AG04450 (cell line): ENCODE data around the gene AKT2. TPM values are rescaled to one million over a fixed set of nuclear protein-coding genes. Genes with fewer than 3 reads are reported as not detected.

Source experiments
- CTCF ChIA-PET: fragments of 300-600, 350-600 bp; formaldehyde crosslinking; extraction: SDS; loops from one replicate; lab custom pipeline; 2022; ENCODE audit warnings: antibody characterized with exemption, inconsistent platforms; lab: Charles Lee
- POLR2A ChIA-PET: fragments of 350-600 bp; formaldehyde crosslinking; extraction: SDS; loops from one replicate; lab custom pipeline; 2021; ENCODE audit warnings: antibody characterized with exemption, inconsistent platforms; lab: Yijun Ruan, JAX
- DNase-seq: peaks from one replicate; pipeline ENCODE4 v3.0.0-alpha.2; 2011; ENCODE audit warnings: low read depth, low spot score
- H3K27ac ChIP-seq: one replicate; pipeline ENCODE4 v1.5.1; 2012; ENCODE audit warnings: low read depth, low read length, control low read depth
- H3K27me3 ChIP-seq: one replicate; pipeline ENCODE4 v1.6.0; 2012; ENCODE audit warnings: low read length; ENCODE audit not compliant: control insufficient read depth, insufficient read depth
- H3K4me3 ChIP-seq: 2 replicates; pipeline ENCODE4 v1.5.1; 2011; ENCODE audit warnings: mild to moderate bottlenecking, low read depth, low read length, control low read depth
- H3K9me3 ChIP-seq: 2 replicates; pipeline ENCODE4 v1.5.1; 2012; ENCODE audit warnings: low read length; ENCODE audit not compliant: control insufficient read depth, insufficient read depth
- polyA plus RNA-seq: library from polyadenylated mRNA; depleted of rRNA; stranded (reverse); fragments of >200 nt; gene quantifications from 2 replicates; pipeline ENCODE4 v1.2.3, GENCODE V29; 2011
- TF ChIP-seq, protein P1 (sequence below): IDR thresholded peaks from 2 replicates; pipeline ENCODE4 v1.5.1; 2011; ENCODE audit warnings: low read depth, low read length, control low read depth, inconsistent platforms

AKT2 gene
- polyA plus RNA-seq, 1 experiment = 99.8 TPM

DNA sequence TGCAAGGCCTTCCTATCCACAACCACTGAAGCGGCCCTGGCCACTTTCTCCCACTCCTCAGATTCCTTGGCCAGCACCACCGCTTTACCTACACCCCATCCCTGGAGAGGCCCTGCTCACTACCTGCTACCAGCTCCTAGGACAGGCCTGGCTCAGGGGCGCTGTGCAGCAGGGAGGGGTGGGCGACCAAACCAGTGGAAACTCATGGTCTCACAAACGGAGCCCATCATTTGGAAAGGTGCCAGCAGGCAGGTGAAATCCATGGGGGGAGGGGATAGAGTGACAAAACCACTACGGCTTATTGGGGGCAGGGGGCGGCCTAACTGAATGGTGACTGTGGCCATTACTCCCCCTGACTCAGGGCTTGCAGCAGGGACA, 35.4 kb upstream of the AKT2 start:
- TF ChIP-seq, protein P1, sequence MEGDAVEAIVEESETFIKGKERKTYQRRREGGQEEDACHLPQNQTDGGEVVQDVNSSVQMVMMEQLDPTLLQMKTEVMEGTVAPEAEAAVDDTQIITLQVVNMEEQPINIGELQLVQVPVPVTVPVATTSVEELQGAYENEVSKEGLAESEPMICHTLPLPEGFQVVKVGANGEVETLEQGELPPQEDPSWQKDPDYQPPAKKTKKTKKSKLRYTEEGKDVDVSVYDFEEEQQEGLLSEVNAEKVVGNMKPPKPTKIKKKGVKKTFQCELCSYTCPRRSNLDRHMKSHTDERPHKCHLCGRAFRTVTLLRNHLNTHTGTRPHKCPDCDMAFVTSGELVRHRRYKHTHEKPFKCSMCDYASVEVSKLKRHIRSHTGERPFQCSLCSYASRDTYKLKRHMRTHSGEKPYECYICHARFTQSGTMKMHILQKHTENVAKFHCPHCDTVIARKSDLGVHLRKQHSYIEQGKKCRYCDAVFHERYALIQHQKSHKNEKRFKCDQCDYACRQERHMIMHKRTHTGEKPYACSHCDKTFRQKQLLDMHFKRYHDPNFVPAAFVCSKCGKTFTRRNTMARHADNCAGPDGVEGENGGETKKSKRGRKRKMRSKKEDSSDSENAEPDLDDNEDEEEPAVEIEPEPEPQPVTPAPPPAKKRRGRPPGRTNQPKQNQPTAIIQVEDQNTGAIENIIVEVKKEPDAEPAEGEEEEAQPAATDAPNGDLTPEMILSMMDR = no peak
- POLR2A ChIA-PET = no interaction called here
- Histone ChIP-seq H3K9me3 (no peaks in the 10 kb centered on the region), H3K4me3 (no peak overlapping the region), H3K27ac (no peak overlapping the region), H3K27me3 (no peaks in the 10 kb centered on the region)
- CTCF ChIA-PET = interaction anchor here (0.7 kb wide), 1 partner anchor 15 kb away, joined by 6 read pairs; no protein-coding TSS in a partner anchor
- no peak for DNase-seq

DNA sequence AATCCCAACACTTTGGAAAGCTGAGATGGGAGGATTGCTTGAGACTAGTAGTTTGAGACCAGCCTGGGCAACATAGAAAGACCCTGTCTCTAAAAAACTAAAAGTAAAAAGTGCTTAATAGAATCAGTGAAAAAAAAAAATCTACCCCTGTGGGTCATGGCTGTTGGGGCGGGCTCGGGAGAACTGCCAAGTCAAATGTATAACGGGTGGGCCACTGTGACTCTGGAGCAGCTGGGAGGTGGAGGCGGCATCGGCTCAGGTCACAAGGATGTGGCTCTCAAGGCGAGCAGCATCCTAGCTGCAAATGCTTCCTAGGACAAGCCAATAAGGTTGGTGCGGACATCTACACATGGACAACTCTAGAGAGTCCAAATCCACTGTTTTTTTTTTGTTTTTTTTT, 32.2 kb upstream of the AKT2 start:
- Histone ChIP-seq H3K4me3 (no peak overlapping the region), H3K27ac (no peak overlapping the region), H3K27me3 (no peaks in the 10 kb centered on the region), H3K9me3 (no peaks in the 10 kb centered on the region)
- ChIA-PET POLR2A (no interaction called here), CTCF (interaction anchor here (1.0 kb wide), 1 partner anchor 12 kb away, joined by 3 read pairs; no protein-coding TSS in a partner anchor)
- TF ChIP-seq, protein P1 = no peak
- no peak for DNase-seq

DNA sequence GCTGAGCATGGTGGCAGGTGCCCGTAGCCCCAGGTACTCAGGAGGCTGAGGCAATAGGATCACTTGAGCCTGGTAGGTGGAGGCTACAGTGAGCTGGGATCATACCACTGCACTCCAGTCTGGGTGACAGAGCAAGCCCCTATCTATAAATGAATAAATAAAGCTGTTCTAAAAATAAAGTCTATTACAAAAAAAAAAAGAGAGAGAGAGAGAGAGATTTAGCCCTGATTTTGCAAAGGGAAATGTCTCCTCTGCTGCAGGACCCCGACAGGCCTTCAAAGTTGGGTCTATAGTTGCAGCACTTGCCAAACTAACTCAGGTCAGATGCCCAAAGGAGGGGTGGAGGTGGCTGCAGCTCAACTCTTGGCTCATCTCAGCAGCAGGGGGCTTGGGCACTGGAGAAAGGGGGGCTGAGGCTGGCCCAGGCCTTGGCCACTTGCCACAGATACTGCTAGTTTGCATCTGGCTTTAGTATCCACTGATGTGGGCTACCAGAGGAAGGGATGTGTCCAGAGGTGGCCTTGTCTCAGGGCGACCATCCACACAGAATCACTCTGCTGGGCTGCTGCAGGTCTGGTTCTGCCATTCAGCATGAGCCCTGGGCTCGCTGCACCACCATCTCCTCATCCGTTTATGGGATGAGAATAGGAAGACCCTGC, 30.8 kb upstream of the AKT2 start:
- ChIA-PET POLR2A (interaction anchor here (0.7 kb wide), 1 partner anchor 195 kb away, joined by 3 read pairs; no protein-coding TSS in a partner anchor), CTCF (interaction anchor here (1.7 kb wide), 1 partner anchor 11 kb away, joined by 12 read pairs; no protein-coding TSS in a partner anchor)
- TF ChIP-seq, protein P1 = no peak
- H3K27me3 ChIP-seq = no peaks in the 10 kb centered on the region
- DNase-seq = no peak
- H3K9me3 ChIP-seq = no peaks in the 10 kb centered on the region
- H3K4me3 ChIP-seq = no peak overlapping the region
- no peak overlapping the region for H3K27ac ChIP-seq

DNA sequence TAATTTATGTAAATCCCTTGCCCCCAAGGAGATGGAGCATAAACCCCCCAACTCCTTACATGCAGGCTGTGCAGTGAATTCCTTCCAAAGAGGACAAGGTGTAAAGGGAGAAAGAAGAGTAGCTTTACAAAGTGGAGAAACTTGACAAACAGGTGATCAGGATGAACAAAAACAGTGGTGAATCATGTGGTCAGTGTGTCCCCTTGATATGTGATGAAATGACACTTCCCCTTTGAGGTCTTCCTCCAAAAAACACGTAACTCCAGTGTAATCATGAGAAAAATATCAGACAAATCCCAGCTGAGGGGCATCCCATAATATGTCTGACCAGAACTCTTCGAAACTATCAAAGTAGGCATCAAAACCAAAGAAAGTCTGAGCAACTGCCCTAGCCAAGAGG, 29.5 kb upstream of the AKT2 start:
- no peak for DNase-seq
- ChIA-PET CTCF (interaction anchor here (1.6 kb wide), 1 partner anchor 9 kb away, joined by 7 read pairs; no protein-coding TSS in a partner anchor), POLR2A (no interaction called here)
- TF ChIP-seq, protein P1 = no peak
- H3K27ac ChIP-seq = no peak overlapping the region
- no peaks in the 10 kb centered on the region for H3K27me3 ChIP-seq
- no peak overlapping the region for H3K4me3 ChIP-seq
- no peaks in the 10 kb centered on the region for H3K9me3 ChIP-seq

DNA sequence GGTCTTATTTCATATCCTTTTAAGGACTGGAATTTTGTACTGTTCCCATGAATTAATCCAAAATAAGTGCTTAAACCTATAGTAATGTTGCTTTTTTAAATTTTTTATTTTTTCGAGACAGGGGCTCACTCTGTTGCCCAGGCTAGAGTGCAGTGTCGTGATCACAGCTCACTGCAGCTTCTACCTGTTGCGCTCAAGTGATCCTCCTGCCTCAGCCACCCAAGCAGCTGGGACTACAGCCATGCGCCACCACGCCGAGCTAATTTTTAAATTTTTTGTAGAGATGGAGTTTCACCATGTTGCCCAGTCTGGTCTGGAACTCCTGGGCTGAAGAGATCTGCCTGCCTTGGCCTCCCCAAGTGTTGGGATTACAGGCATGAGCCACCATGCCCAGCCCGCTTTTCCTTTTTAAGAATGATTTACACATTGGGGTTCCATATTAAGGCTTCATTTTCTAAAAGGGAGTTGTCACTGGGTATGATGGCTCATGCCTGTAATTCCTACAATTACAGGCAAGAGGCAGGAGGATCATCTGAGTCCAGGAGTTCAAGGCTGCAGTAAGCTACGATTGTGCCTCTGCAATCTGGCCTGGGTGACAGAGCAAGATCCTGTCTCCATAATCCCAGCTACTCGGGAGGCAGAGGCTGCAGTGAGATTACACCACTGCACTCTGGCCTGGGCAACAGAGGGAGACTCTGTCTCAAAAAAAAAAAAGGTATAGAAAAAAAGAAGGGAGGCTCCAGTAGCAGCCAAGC, 28.3 kb upstream of the AKT2 start:
- H3K4me3 ChIP-seq = no peak overlapping the region
- ChIA-PET POLR2A (no interaction called here), CTCF (interaction anchor here (1.6 kb wide), 1 partner anchor 8 kb away, joined by 7 read pairs; no protein-coding TSS in a partner anchor)
- TF ChIP-seq, protein P1 = no peak
- H3K27ac ChIP-seq = no peak overlapping the region
- no peaks in the 10 kb centered on the region for H3K9me3 ChIP-seq
- no peaks in the 10 kb centered on the region for H3K27me3 ChIP-seq
- DNase-seq = no peak
